T-helper 2 cell treated with Interferon-gamma antibody and Interleukin-4, amounts not matched to agents 5 μg/mL and 100 μg/mL, for 36 hours (primary cell): ENCODE measurements around the gene TAF1D.
"Not testable (repeated sequence)": the region's sequence is repeated elsewhere in the genome, so short reads cannot be mapped to it uniquely, and the experiment has no call there.

Source experiments
- DNase-seq: peaks from one replicate; pipeline ENCODE4 v3.0.0; 2021; ENCODE audit warnings: low spot score
- H3K27ac Mint-ChIP-seq: one replicate; pipeline ENCODE4 v1.8.0; 2021; ENCODE audit warnings: mild to moderate bottlenecking, mixed read lengths
- H3K27me3 Mint-ChIP-seq: one replicate; pipeline ENCODE4 v1.8.0; 2021; ENCODE audit warnings: low read depth, mixed read lengths
- H3K36me3 Mint-ChIP-seq: one replicate; pipeline ENCODE4 v1.8.0; 2021; ENCODE audit warnings: low read depth, mixed read lengths
- H3K4me1 Mint-ChIP-seq: one replicate; pipeline ENCODE4 v1.8.0; 2021; ENCODE audit warnings: low read depth, mixed read lengths
- H3K4me3 Mint-ChIP-seq: one replicate; pipeline ENCODE4 v1.8.0; 2022; ENCODE audit warnings: mild to moderate bottlenecking, moderate library complexity, mixed read lengths
- H3K9me3 Mint-ChIP-seq: one replicate; pipeline ENCODE4 v1.8.0; 2021; ENCODE audit warnings: mixed read lengths

TAF1D gene

GRCh38 chr11:93741094-93741881, at the start of gene TAF1D, which contains the start of gene C11orf54:
Gene TAF1D, minus strand, starts transcription at chr11:93741495. Its CDS starts 2,191 bp downstream, at chr11:93739304.
Gene C11orf54, plus strand, starts transcription at chr11:93741672. Its CDS starts 5,722 bp downstream, at chr11:93747394.
- no peaks in the 10 kb centered on the region for H3K27me3 Mint-ChIP-seq
- peaks cover 53% of the 10 kb centered on the region for H3K36me3 Mint-ChIP-seq
- peak within 1 kb of the TSS; percentile 99 for H3K27ac Mint-ChIP-seq
- no peaks in the 10 kb centered on the region for H3K9me3 Mint-ChIP-seq
- DNase-seq, result peak; percentile 95
- peak within 1 kb of the TSS; percentile 99 for H3K4me3 Mint-ChIP-seq
- peaks cover 35% of the 10 kb centered on the region for H3K4me1 Mint-ChIP-seq

DNA sequence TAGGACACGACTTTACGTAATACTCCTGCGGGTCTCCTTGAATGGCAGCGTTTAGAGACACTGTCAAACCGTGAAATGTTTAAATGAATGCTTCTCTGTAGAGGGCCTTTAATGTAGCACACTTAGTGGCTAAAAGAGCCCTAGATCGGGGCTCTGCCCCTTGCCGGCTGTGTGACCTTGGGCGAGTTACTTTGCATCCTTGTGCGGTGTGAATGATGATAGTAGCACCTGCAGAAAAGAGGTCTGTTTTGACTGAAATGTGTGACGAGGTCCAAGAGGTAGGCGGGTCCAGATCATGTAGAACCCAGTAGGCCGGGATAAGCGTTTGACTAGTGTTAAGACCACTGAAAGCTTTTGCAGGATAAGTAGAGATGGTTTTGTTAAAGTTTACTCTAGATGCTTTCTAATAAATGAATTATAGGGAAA, 43.7 kb upstream of the TAF1D start:
- Mint-ChIP-seq H3K27me3 (no peaks in the 10 kb centered on the region), H3K36me3 (peaks cover 41% of the 10 kb centered on the region), H3K4me1 (peaks cover 29% of the 10 kb centered on the region), H3K9me3 (no peaks in the 10 kb centered on the region), H3K27ac (peak overlapping the region; percentile 94), H3K4me3 (peak overlapping the region; percentile 94)
- DNase-seq, result no peak

DNA sequence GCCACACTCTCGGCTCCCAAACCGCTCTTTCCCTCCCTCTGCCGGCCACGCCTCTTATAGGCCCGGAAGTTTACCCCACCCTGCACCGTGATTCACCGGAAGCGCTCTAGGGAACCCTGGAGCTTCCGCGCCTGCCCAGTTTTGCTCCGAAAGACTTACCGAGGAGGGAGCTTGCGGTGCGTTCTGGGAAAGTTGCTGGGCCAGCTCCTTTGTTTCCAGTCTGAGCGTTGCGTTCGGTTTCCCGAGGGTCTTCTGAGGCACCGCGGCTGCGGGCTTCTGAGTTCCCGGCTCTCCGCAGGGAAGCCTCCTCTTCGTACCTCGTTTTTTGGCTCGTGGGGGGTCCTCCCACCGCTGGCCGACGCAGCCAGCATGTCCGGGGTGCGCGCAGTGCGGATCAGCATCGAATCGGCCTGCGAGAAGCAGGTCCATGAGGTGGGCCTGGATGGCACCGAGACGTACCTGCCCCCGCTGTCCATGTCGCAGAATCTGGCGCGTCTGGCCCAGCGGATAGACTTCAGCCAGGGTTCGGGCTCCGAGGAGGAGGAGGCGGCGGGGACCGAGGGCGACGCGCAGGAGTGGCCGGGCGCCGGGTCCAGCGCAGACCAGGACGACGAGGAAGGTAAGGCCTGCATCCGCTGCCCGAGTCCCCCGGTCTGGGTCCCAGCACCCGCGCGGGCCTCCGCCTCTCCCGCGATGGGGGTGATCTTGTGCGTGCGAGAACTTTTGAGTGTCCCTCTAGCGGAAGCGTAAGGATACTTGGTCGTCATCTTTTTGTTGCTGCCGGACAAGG, 43.0 kb upstream of the TAF1D start, which contains the start of gene MED17:
Gene MED17, plus strand, starts transcription at position 138 of the 790 bp plus-strand sequence. Its CDS starts 232 bp downstream, at position 370.
- H3K4me1 Mint-ChIP-seq, result peaks cover 29% of the 10 kb centered on the region
- H3K36me3 Mint-ChIP-seq, result peaks cover 40% of the 10 kb centered on the region
- no peaks in the 10 kb centered on the region for H3K9me3 Mint-ChIP-seq

DNA sequence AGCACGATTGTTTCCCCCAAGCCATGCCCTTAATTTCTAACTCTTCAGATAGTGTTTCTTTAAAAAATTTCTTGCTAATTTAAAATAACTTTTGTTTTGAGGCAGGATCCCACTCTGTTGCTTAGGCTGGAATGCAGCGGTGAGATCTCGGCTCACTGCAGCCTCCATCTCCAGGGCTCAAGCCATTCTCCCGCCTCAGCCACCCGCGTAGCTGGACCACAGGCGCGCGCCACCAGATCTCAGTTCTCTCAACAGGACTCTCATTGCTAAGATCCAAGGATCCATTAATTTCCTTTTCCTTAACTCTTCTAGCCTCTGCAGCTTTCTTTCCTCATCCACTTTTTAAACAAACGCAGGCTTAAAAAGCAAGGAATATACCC, 42.5 kb upstream of the TAF1D start:
- no peaks in the 10 kb centered on the region for H3K9me3 Mint-ChIP-seq
- no peaks in the 10 kb centered on the region for H3K27me3 Mint-ChIP-seq
- H3K36me3 Mint-ChIP-seq, result peaks cover 35% of the 10 kb centered on the region
- peaks cover 29% of the 10 kb centered on the region for H3K4me1 Mint-ChIP-seq
- H3K4me3 Mint-ChIP-seq, result peak overlapping the region; percentile 94
- no peak for DNase-seq
- H3K27ac Mint-ChIP-seq, result peak overlapping the region; percentile 94

More for the DNA sequence above, 43.0 kb upstream of the TAF1D start, which contains the start of gene MED17:
- DNase-seq, result peak; percentile 87
- Mint-ChIP-seq H3K27ac (peak within 1 kb of the TSS; percentile 94), H3K27me3 (no peaks in the 10 kb centered on the region), H3K4me3 (peak within 1 kb of the TSS; percentile 94)

DNA sequence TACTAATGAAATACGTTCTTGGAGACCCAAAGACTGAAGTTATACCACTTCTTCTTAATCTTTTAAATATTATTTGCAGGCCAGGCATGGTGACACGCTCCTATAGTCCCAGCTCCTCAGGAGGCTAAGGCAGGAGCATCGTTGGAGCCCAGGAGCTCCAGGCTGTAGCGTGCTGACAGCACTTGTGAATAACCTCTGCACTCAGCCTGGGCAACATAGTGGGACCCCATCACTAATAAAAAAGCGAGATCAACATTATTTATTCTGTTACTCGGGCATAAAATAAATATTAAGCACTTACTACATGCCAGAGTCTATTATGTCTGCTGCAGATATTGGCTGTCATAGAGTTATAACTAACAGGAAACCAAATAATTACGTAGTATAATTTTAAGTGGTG, 42.1 kb upstream of the TAF1D start:
- Mint-ChIP-seq H3K36me3 (peaks cover 33% of the 10 kb centered on the region), H3K4me1 (peaks cover 29% of the 10 kb centered on the region), H3K4me3 (peak overlapping the region; percentile 94), H3K9me3 (no peaks in the 10 kb centered on the region), H3K27ac (peak overlapping the region; percentile 94), H3K27me3 (no peaks in the 10 kb centered on the region)
- DNase-seq, result no peak

- DNase-seq, result no peak
- Mint-ChIP-seq H3K27ac (no peak overlapping the region), H3K4me1 (no peaks in the 10 kb centered on the region)
Measured at GRCh38 chr11:93775289-93775688, 34.0 kb upstream of the TAF1D start.

GRCh38 chr11:93774560-93774959, 33.3 kb upstream of the TAF1D start:
- not testable (repeated sequence) for H3K36me3 Mint-ChIP-seq, H3K27me3 Mint-ChIP-seq, DNase-seq, H3K4me1 Mint-ChIP-seq, H3K4me3 Mint-ChIP-seq, H3K27ac Mint-ChIP-seq
- peaks cover 15% of the 10 kb centered on the region for H3K9me3 Mint-ChIP-seq

More at GRCh38 chr11:93775289-93775688, 34.0 kb upstream of the TAF1D start:
- H3K27me3 Mint-ChIP-seq, result no peaks in the 10 kb centered on the region
- H3K9me3 Mint-ChIP-seq, result peaks cover 15% of the 10 kb centered on the region
- H3K36me3 Mint-ChIP-seq, result peaks cover 5% of the 10 kb centered on the region
- H3K4me3 Mint-ChIP-seq, result no peak overlapping the region

GRCh38 chr11:93773601-93774200, 32.4 kb upstream of the TAF1D start:
- Mint-ChIP-seq H3K27ac (no peak overlapping the region), H3K27me3 (no peaks in the 10 kb centered on the region), H3K36me3 (peaks cover 4% of the 10 kb centered on the region), H3K9me3 (peaks cover 15% of the 10 kb centered on the region), H3K4me3 (no peak overlapping the region), H3K4me1 (no peaks in the 10 kb centered on the region)
- DNase-seq, result no peak

DNA sequence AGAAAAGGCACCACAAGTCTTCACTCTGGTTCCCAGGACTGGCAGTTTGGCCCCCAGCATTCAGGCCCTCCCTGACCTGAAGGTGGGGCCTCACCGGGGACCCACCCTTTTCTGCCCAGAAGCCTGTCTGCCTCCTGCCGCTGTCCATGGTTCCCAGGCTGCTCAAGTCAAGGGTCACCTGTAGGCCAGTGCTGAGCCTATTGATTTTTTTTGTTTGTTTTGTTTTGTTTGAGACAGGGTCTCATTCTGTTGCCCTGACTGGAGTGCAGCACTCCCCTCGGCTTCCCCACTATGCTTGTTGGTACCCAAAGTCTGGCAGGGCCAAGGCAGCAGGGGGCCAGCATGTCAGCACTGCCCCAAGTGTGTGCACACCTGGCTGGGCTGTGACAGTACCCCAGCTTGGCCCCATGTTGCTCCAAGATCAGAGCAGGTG, 31.8 kb upstream of the TAF1D start:
- Mint-ChIP-seq H3K27ac (no peak overlapping the region), H3K36me3 (peaks cover 4% of the 10 kb centered on the region), H3K27me3 (no peaks in the 10 kb centered on the region), H3K9me3 (peaks cover 20% of the 10 kb centered on the region), H3K4me1 (no peaks in the 10 kb centered on the region), H3K4me3 (no peak overlapping the region)
- no peak for DNase-seq

DNA sequence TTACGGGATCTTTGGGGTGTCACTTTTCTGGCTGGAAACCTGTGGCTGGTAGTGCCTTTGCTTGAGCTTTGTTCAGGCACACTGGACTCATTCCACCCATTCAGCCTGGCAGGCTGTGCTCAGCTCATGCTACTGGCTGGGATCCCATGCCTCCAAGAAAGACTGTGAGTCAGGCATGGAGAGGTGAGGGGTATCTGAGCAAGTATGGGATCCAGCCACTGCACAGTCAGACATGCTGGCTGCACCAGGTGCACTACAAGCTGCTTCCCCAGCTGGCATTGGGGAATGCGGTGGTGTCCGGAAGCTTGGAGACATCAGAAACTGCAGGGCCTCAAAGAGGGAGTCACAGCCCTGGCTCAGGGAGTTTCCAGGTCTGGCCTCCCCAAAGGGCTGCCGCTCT, 30.8 kb upstream of the TAF1D start:
- DNase-seq, result no peak
- Mint-ChIP-seq H3K4me1 (no peaks in the 10 kb centered on the region), H3K36me3 (peaks cover 4% of the 10 kb centered on the region), H3K9me3 (peaks cover 25% of the 10 kb centered on the region), H3K27ac (no peak overlapping the region), H3K27me3 (no peaks in the 10 kb centered on the region), H3K4me3 (no peak overlapping the region)

GRCh38 chr11:93770160-93770559, 28.9 kb upstream of the TAF1D start:
- no peaks in the 10 kb centered on the region for H3K4me1 Mint-ChIP-seq
- H3K27ac Mint-ChIP-seq, result no peak overlapping the region
- no peak overlapping the region for H3K4me3 Mint-ChIP-seq

GRCh38 chr11:93767018-93767417, 25.7 kb upstream of the TAF1D start:
- no peak for DNase-seq
- Mint-ChIP-seq H3K9me3 (peaks cover 26% of the 10 kb centered on the region), H3K27ac (no peak overlapping the region), H3K4me3 (no peak overlapping the region), H3K4me1 (no peaks in the 10 kb centered on the region), H3K36me3 (peaks cover 23% of the 10 kb centered on the region), H3K27me3 (no peaks in the 10 kb centered on the region)

More at GRCh38 chr11:93770160-93770559, 28.9 kb upstream of the TAF1D start:
- Mint-ChIP-seq H3K36me3 (peaks cover 14% of the 10 kb centered on the region), H3K9me3 (peaks cover 36% of the 10 kb centered on the region), H3K27me3 (no peaks in the 10 kb centered on the region)
- DNase-seq, result no peak

DNA sequence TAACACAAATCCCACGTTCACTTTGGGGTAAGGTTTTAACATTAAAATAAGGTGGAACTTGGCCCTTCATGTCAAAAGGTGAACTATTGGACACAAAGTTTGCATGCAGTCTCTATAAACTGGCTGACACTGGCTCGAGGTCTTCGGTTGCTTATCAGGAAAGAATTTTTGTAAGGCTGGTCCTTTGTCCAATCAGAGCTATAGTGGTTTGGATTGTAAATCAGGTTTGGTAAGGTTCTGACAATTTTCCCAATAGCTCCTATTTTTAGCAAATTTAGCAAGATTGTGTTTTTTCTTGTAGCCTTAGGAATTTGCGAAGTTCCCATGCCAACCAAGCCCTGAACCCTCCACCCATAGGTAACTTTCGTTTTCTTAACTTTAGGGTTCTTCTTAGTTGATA, 25.2 kb upstream of the TAF1D start:
- Mint-ChIP-seq H3K27me3 (no peaks in the 10 kb centered on the region), H3K36me3 (peaks cover 20% of the 10 kb centered on the region), H3K4me1 (no peaks in the 10 kb centered on the region), H3K4me3 (no peak overlapping the region), H3K27ac (no peak overlapping the region), H3K9me3 (peaks cover 21% of the 10 kb centered on the region)
- DNase-seq, result no peak
